IMR-90 (cell line): ENCODE results near the gene ICAM4. TPM values are rescaled to one million over a fixed set of nuclear protein-coding genes. Genes with fewer than 3 reads are reported as not detected.

ENCODE experiments used
- ATAC-seq: fragments of 200-7000 bp; cut with Tn5 transposase; 2 replicates; pipeline ENCODE4 v1.9.1; 2020; ENCODE audit warnings: low read depth, mild to moderate bottlenecking, moderate library complexity
- BruUV-seq: library from RNA; stranded (reverse); fragments of 400-500 nt; replicated peaks from 2 replicates; lab custom pipeline; 2021; lab: Mats Ljungman, UMichigan
- CTCF ChIA-PET: fragments of 300-600 bp; formaldehyde crosslinking; extraction: SDS; loops from one replicate; lab custom pipeline; 2021; ENCODE audit warnings: antibody characterized with exemption; lab: Yijun Ruan, JAX
- POLR2A ChIA-PET: fragments of 300-600 bp; sonication (Branson Sonifier 250); formaldehyde crosslinking; loops from one replicate; lab custom pipeline; 2022; ENCODE audit warnings: antibody characterized with exemption; ENCODE audit not compliant: unreplicated experiment; lab: Charles Lee
- DNase-seq: peaks from one replicate; pipeline ENCODE4 v3.0.0; 2013
- H2AFZ ChIP-seq: replicated peaks from 2 replicates; pipeline ENCODE3; 2013; ENCODE audit warnings: low read length, mild to moderate bottlenecking; ENCODE audit not compliant: poor library complexity
- H2AK5ac ChIP-seq: 2 replicates; pipeline ENCODE4 v1.6.1; 2013; ENCODE audit warnings: low read depth, low read length, inconsistent platforms
- H2AK9ac ChIP-seq: replicated peaks from 2 replicates; pipeline ENCODE3; 2013; ENCODE audit warnings: mild to moderate bottlenecking, low read depth, low read length, moderate library complexity; ENCODE audit not compliant: poor library complexity
- H2BK120ac ChIP-seq: 2 replicates; pipeline ENCODE4 v1.6.1; 2013; ENCODE audit warnings: low read depth, low read length, inconsistent platforms
- H2BK15ac ChIP-seq: 3 replicates; pipeline ENCODE4 v1.6.1; 2013; ENCODE audit warnings: low read depth, low read length, inconsistent platforms
- H2BK20ac ChIP-seq: 2 replicates; pipeline ENCODE4 v1.6.1; 2013; ENCODE audit warnings: low read depth, mild to moderate bottlenecking, inconsistent platforms, low read length, moderate library complexity
- H2BK5ac ChIP-seq: 2 replicates; pipeline ENCODE4 v1.6.1; 2013; ENCODE audit warnings: mild to moderate bottlenecking, low read depth, low read length, inconsistent platforms; ENCODE audit not compliant: poor library complexity, severe bottlenecking
- H3K14ac ChIP-seq: replicated peaks from 2 replicates; pipeline ENCODE4 v1.6.1; 2013; ENCODE audit warnings: low read depth, low read length, inconsistent platforms
- H3K18ac ChIP-seq: 2 replicates; pipeline ENCODE4 v1.6.1; 2013; ENCODE audit warnings: low read depth, low read length, control low read depth
- H3K23ac ChIP-seq: 2 replicates; pipeline ENCODE4 v1.6.1; 2013; ENCODE audit warnings: low read depth, low read length, inconsistent platforms
- H3K27ac ChIP-seq: 2 replicates; pipeline ENCODE4 v1.5.1; 2013; ENCODE audit warnings: mild to moderate bottlenecking, control low read depth, low read length; ENCODE audit not compliant: insufficient read depth
- H3K27me3 ChIP-seq: 2 replicates; pipeline ENCODE4 v1.6.1; 2013; ENCODE audit warnings: low read length; ENCODE audit not compliant: control insufficient read depth, insufficient read depth
- H3K36me3 ChIP-seq: 2 replicates; pipeline ENCODE4 v1.6.1; 2013; ENCODE audit warnings: low read length, mixed read lengths; ENCODE audit not compliant: control insufficient read depth, insufficient read depth
- H3K4ac ChIP-seq: 2 replicates; pipeline ENCODE4 v1.6.1; 2013; ENCODE audit warnings: low read depth, low read length, inconsistent platforms
- H3K4me1 ChIP-seq: 2 replicates; pipeline ENCODE4 v1.6.1; 2013; ENCODE audit warnings: low read length, mixed read lengths; ENCODE audit not compliant: control insufficient read depth, insufficient read depth
- H3K4me2 ChIP-seq: 2 replicates; pipeline ENCODE4 v1.6.1; 2013; ENCODE audit warnings: low read depth, mild to moderate bottlenecking, control low read depth, low read length, moderate library complexity
- H3K4me3 ChIP-seq: 2 replicates; pipeline ENCODE4 v1.5.1; 2013; ENCODE audit warnings: low read depth, mild to moderate bottlenecking, control low read depth, low read length, moderate library complexity; ENCODE audit not compliant: insufficient read depth
- H3K56ac ChIP-seq: 2 replicates; pipeline ENCODE4 v1.6.1; 2013; ENCODE audit warnings: low read length, inconsistent platforms; ENCODE audit not compliant: insufficient read depth; ENCODE audit errors: extremely low read depth
- H3K79me1 ChIP-seq, 2 experiments: 2 replicates each; pipeline ENCODE4 v1.6.1; 2013; ENCODE audit warnings: low read length in 2 of 2, inconsistent platforms in 1 of 2, low read depth in 1 of 2
- H3K9ac ChIP-seq: 2 replicates; pipeline ENCODE4 v1.6.1; 2013; ENCODE audit warnings: low read depth, low read length, control low read depth
- H3K9me1 ChIP-seq: 2 replicates; pipeline ENCODE4 v1.6.1; 2013; ENCODE audit warnings: low read length, inconsistent platforms; ENCODE audit not compliant: insufficient read depth
- H3K9me3 ChIP-seq: 2 replicates; pipeline ENCODE4 v1.6.1; 2013; ENCODE audit warnings: low read length; ENCODE audit not compliant: control insufficient read depth, insufficient read depth
- H4K20me1 ChIP-seq: 2 replicates; pipeline ENCODE4 v1.6.1; 2013; ENCODE audit warnings: low read length, inconsistent platforms; ENCODE audit not compliant: insufficient read depth
- H4K5ac ChIP-seq: 2 replicates; pipeline ENCODE4 v1.6.1; 2013; ENCODE audit warnings: mild to moderate bottlenecking, low read depth, low read length, control low read depth
- H4K8ac ChIP-seq, 2 experiments: 2 replicates each; pipeline ENCODE4 v1.6.1; 2013; ENCODE audit warnings: low read depth in 2 of 2, low read length in 2 of 2, control low read depth in 1 of 2, inconsistent platforms in 1 of 2
- H4K91ac ChIP-seq: 2 replicates; pipeline ENCODE4 v1.6.1; 2013; ENCODE audit warnings: low read depth, low read length, inconsistent platforms; ENCODE audit not compliant: insufficient read depth
- CEBPB ChIP-seq: IDR thresholded peaks from 2 replicates; pipeline ENCODE4 v1.6.1; 2012; ENCODE audit warnings: low read depth, low read length, improper control_type of control experiment
- CHD1 ChIP-seq: IDR thresholded peaks from 2 replicates; pipeline ENCODE4 v1.6.1; 2012; ENCODE audit warnings: low read depth, low read length, improper control_type of control experiment
- FOS ChIP-seq: fragments of 150-350 bp; IDR thresholded peaks from 2 replicates; pipeline ENCODE4 v1.6.1; 2016; ENCODE audit warnings: low read depth, low read length
- MAFK ChIP-seq: IDR thresholded peaks from 2 replicates; pipeline ENCODE4 v1.6.1; 2012; ENCODE audit warnings: low read depth, low read length, improper control_type of control experiment
- MXI1 ChIP-seq: IDR thresholded peaks from 2 replicates; pipeline ENCODE4 v1.6.1; 2012; ENCODE audit warnings: low read depth, mild to moderate bottlenecking, low read length, moderate library complexity, borderline replicate concordance
- POLR2A ChIP-seq: IDR thresholded peaks from 2 replicates; pipeline ENCODE4 v1.6.1; 2012; ENCODE audit warnings: mild to moderate bottlenecking, low read depth, low read length
- SMC3 ChIP-seq: fragments of 150-350 bp; IDR thresholded peaks from 2 replicates; pipeline ENCODE4 v1.6.1; 2016; ENCODE audit warnings: low read depth, mild to moderate bottlenecking, antibody characterized with exemption, low read length, moderate library complexity
- WGBS, 2 experiments: methylation state at CpG; one replicate each; pipeline versions ENCODE4 v1.1.5 to v1.1.7; 2013; ENCODE audit warnings: missing lambda C conversion rate in 2 of 2; ENCODE audit not compliant: insufficient read length in 1 of 2; ENCODE audit errors: extremely low coverage in 2 of 2; 5-methylcytosine and 5-hydroxymethylcytosine counted together
- dilution Hi-C: fragments of 300-500 bp; cut with HindIII; formaldehyde crosslinking; loops from one replicate; pipeline ENCODE4 v1.14.3; 2018; ENCODE audit warnings: low sequenced_read_pairs; ENCODE audit not compliant: unreplicated experiment
- in situ Hi-C: fragments of 300-500 bp; cut with MboI; formaldehyde crosslinking; loops from 3 replicates; pipeline ENCODE4 v1.14.3; 2019; ENCODE audit warnings: low sequenced_read_pairs, inconsistent platforms, mixed read lengths
- intact Hi-C: fragments of 100-400 bp; cut with micrococcal nuclease; formaldehyde crosslinking; loops from 2 replicates; pipeline ENCODE4 v1.10.0; 2022
- polyA plus RNA-seq, 3 experiments: library from polyadenylated mRNA; depleted of rRNA; stranded (reverse); fragments of >200 nt; gene quantifications; 2 replicates each; pipeline ENCODE4 v1.2.3, GENCODE V29; 2012; ENCODE audit warnings: low replicate concordance in 1 of 3
- total RNA-seq: library from RNA; depleted of rRNA; stranded (reverse); fragments of >200 nt; gene quantifications from 2 replicates; pipeline ENCODE4 v1.2.3, GENCODE V29; 2012
- TF ChIP-seq, protein P1 (sequence below): fragments of 150-350 bp; IDR thresholded peaks from 2 replicates; pipeline ENCODE4 v1.6.1; 2017; ENCODE audit warnings: mild to moderate bottlenecking, antibody characterized with exemption, low read length, low read depth

The ICAM4 gene
- total and polyA plus RNA-seq, 2 of the 4 experiments (the other 2 are of a cell fraction), result 2.3 to 4.0 TPM

DNA sequence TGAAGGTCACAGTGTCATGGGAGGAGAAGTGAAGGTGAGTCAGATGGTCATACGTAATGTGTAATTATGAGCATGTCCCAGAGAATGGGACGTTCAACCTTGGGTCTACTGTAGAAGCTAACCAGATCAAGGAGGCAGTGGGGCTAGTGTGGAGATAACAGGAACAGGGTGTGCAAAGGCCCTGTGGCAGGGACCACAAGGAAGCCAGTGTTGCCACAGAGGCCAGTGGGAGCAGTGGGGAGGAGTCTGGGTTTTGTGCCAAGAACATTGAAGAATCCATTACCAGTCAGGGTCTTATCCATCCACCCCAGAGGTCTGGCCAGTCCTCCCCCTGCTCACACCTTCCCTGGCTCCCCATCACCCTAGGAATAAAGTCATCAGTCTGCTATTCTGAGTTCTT is 31.4 kb upstream of the ICAM4 start:
- ATAC-seq (no peak), DNase-seq (no peak)
- Histone ChIP-seq H3K36me3 (peaks cover 36% of the 10 kb centered on the region), H2BK5ac (no peak overlapping the region), H3K23ac (no peak overlapping the region), H2AK9ac (no peak overlapping the region), H3K9me3 (no peaks in the 10 kb centered on the region), H3K27ac (no peak overlapping the region), H4K91ac (no peak overlapping the region), H3K56ac (no peak overlapping the region), H3K9me1 (no peaks in the 10 kb centered on the region), H3K18ac (no peak overlapping the region), H2BK120ac (no peak overlapping the region), H3K14ac (no peak overlapping the region), H2AK5ac (no peak overlapping the region), H2BK15ac (no peak overlapping the region), H3K4me3 (no peak overlapping the region), H4K8ac (no peak overlapping the region), H3K9ac (no peak overlapping the region), H4K20me1 (no peaks in the 10 kb centered on the region), H3K4me1 (0 out of 2 replicates have a peak, but pooled peaks cover 2% of the 10 kb centered on the region), H3K4me2 (no peak overlapping the region), H4K5ac (no peak overlapping the region), H2AFZ (no peak overlapping the region), H3K4ac (no peak overlapping the region), H3K79me1 (peaks cover 10 to 32% of the 10 kb centered on the region in 2 experiments), H2BK20ac (no peak overlapping the region), H3K27me3 (no peaks in the 10 kb centered on the region)
- dilution Hi-C loops, result no loop called here
- no TSS peak for BruUV-seq
- CTCF ChIA-PET, result no interaction called here
- POLR2A ChIA-PET, result no interaction called here
- in situ Hi-C loops, result no loop called here
- no CpG with 5 or more reads among the region's 2 CpGs for WGBS, 2 experiments
- TF ChIP-seq SMC3 (no peak), MXI1 (no peak), CHD1 (no peak), POLR2A (no peak), FOS (no peak), CEBPB (no peak), MAFK (no peak)
- TF ChIP-seq, protein P1, sequence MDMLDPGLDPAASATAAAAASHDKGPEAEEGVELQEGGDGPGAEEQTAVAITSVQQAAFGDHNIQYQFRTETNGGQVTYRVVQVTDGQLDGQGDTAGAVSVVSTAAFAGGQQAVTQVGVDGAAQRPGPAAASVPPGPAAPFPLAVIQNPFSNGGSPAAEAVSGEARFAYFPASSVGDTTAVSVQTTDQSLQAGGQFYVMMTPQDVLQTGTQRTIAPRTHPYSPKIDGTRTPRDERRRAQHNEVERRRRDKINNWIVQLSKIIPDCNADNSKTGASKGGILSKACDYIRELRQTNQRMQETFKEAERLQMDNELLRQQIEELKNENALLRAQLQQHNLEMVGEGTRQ, result no peak
- intact Hi-C loops, result loop anchor here (10.0 kb wide), 1 partner anchor 231 kb away; no protein-coding TSS in a partner anchor
